HAP-1 (cell line): Measurements from ENCODE around the gene ATP6V1G1.
"Not testable (repeated sequence)": the region's sequence is repeated elsewhere in the genome, so short reads cannot be mapped to it uniquely, and the experiment has no call there.

Source experiments
- DNase-seq, 2 experiments: peaks; one replicate each; pipeline ENCODE4 v3.0.0-alpha.2; 2016 to 2020; ENCODE audit warnings: low spot score in 2 of 2
- H3K27me3 ChIP-seq: fragments of 250-450 bp; sonication (Bioruptor Pico); 2 replicates; pipeline ENCODE4 v1.5.1; 2020; ENCODE audit warnings: low read depth, mild to moderate bottlenecking, moderate library complexity
- H3K36me3 ChIP-seq: fragments of 250-450 bp; sonication (Bioruptor Pico); replicated peaks from 2 replicates; pipeline ENCODE4 v1.5.1; 2020; ENCODE audit warnings: mild to moderate bottlenecking
- H3K4me1 ChIP-seq: fragments of 250-450 bp; sonication (Bioruptor Pico); 2 replicates; pipeline ENCODE4 v1.5.1; 2020; ENCODE audit warnings: mild to moderate bottlenecking
- H3K4me3 ChIP-seq: fragments of 250-450 bp; sonication (Bioruptor Pico); 2 replicates; pipeline ENCODE4 v1.5.1; 2020; ENCODE audit warnings: mild to moderate bottlenecking, moderate library complexity
- H3K9me3 ChIP-seq: fragments of 250-450 bp; sonication (Bioruptor Pico); 2 replicates; pipeline ENCODE4 v1.5.1; 2020; ENCODE audit warnings: mild to moderate bottlenecking, moderate library complexity
- in situ Hi-C: fragments of 300-500 bp; cut with MboI; formaldehyde crosslinking; loops from 3 replicates; pipeline ENCODE4 v1.14.3; 2020; ENCODE audit warnings: low sequenced_read_pairs, inconsistent platforms, mixed read lengths

The ATP6V1G1 gene

DNA sequence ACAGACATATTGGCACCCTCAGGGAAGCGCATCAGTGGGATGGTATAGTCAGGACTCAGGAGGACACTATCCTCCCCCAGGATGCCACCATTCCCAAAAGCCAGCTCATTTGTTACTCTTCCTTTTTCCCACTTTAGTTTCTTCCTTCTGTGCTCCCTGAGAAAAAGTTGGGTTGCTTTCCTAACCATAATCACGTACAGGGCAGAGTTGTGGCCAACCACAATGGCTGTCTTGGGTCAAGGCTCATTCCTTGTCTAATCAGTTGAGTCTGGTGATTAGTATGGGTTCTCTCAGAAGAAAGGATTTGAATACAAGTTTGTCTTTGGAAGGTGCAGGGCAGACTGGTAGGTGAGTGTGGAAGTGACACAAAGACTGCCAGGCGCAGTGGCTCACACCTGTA is 26.6 kb upstream of the ATP6V1G1 start:
- no peaks in the 10 kb centered on the region for H3K36me3 ChIP-seq
- peaks cover 18% of the 10 kb centered on the region for H3K27me3 ChIP-seq
- no peak for DNase-seq
- H3K4me3 ChIP-seq = no peak overlapping the region
- H3K4me1 ChIP-seq = no peaks in the 10 kb centered on the region
- H3K9me3 ChIP-seq = no peaks in the 10 kb centered on the region
- in situ Hi-C loops = no loop called here

DNA sequence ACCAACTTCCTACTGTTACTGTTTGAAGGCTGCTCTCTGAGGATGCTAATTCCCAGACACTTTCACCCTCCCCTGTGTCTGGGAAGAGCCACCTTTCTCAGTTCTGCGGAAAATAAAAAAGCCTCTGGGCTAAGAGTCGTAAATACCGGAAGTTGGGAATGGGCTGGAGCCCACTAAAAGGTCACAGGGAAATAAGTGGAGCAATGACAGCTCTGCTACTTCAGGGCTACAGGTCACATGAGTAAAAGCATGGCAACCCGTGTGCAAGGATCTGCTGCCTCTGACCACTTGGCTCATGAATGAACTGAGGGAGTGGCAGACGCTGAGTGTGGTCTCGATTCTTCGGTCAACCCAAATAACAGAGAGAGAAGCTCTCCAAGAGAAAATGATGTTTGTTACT is 25.8 kb upstream of the ATP6V1G1 start:
- in situ Hi-C loops = no loop called here
- Histone ChIP-seq H3K4me3 (no peak overlapping the region), H3K4me1 (no peaks in the 10 kb centered on the region), H3K27me3 (peaks cover 18% of the 10 kb centered on the region), H3K9me3 (no peaks in the 10 kb centered on the region), H3K36me3 (no peaks in the 10 kb centered on the region)
- no peak for DNase-seq

- Histone ChIP-seq H3K36me3 (no peaks in the 10 kb centered on the region), H3K9me3 (no peaks in the 10 kb centered on the region), H3K4me1 (no peaks in the 10 kb centered on the region), H3K27me3 (peaks cover 18% of the 10 kb centered on the region), H3K4me3 (no peak overlapping the region)
- in situ Hi-C loops = no loop called here
- DNase-seq = no peak
These were observed 22.4 kb upstream of the ATP6V1G1 start for GRCh38 chr9:114565204-114565603.

DNA sequence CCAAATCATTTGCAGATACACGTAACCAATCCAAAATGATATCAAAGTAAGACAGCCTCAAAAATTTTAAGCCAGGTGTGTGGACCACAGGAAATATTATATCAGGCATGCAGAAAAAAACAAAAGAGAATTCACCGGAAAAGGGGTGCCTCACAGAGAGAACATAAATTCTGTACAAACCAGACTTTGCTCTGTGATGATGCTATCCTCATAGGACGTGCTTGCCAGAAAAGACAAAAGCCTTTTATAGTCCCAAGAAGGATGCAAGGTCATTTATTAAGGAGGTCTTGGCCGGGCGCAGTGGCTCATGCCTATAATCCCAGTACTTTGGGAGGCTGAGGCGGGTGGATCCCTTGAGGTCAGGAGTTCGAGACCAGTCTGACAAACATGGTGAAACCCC is 16.8 kb upstream of the ATP6V1G1 start:
- Histone ChIP-seq H3K9me3 (no peaks in the 10 kb centered on the region), H3K4me3 (no peak overlapping the region), H3K27me3 (no peaks in the 10 kb centered on the region; the same call in 1 of the 2 replicates), H3K36me3 (no peaks in the 10 kb centered on the region), H3K4me1 (no peaks in the 10 kb centered on the region)
- in situ Hi-C loops = no loop called here
- DNase-seq = no peak

DNA sequence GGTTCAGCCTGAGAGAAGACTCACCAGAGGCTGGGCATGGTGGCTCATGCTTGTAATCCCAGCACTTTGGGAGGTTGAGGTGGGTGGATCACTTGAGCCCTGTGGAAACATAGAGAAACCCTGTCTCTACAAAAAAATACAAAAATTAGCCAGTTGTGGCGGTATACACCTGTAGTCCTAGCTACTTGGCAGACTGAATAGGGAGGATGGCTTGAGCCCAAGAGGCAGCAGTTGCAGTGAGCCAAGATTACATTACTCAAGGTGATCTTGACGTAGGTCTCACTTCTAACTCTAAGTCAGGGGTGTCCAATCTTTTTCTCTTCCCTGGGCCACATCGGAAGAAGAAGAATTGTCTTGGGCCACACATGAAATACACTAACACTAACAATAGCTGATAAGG is 16.2 kb upstream of the ATP6V1G1 start:
- in situ Hi-C loops = no loop called here
- no peaks in the 10 kb centered on the region for H3K9me3 ChIP-seq

GRCh38 chr9:114572199-114572598 is 15.4 kb upstream of the ATP6V1G1 start:
- Histone ChIP-seq H3K36me3 (no peaks in the 10 kb centered on the region), H3K27me3 (no peaks in the 10 kb centered on the region; the same call in 1 of the 2 replicates), H3K4me1 (no peaks in the 10 kb centered on the region), H3K4me3 (no peak overlapping the region), H3K9me3 (no peaks in the 10 kb centered on the region)
- in situ Hi-C loops = no loop called here
- DNase-seq = no peak

More for the DNA sequence above, 16.2 kb upstream of the ATP6V1G1 start:
- no peak for DNase-seq
- no peak overlapping the region for H3K4me3 ChIP-seq
- no peaks in the 10 kb centered on the region for H3K36me3 ChIP-seq
- H3K27me3 ChIP-seq = no peaks in the 10 kb centered on the region; the same call in 1 of the 2 replicates
- H3K4me1 ChIP-seq = no peaks in the 10 kb centered on the region

DNA sequence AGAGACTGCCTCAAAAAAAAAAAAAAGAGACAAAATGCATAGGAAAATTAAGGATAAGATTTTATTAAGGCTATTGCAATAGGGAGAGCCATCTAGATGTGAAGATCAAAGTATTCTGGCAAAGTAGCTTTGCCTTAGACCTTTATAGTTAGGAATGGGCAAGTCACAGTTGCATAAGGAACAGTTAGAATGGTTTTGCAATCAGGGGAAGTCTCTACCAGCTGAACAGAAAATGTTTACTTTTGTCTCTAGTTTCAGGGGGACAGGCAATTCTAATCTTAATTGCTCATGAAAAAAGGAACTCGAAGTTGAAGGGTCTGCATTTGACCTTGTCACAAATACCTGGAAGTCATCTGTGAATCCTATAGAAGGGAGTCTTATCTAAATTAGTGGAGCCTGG is 13.1 kb upstream of the ATP6V1G1 start:
- no peak overlapping the region for H3K4me3 ChIP-seq
- no peaks in the 10 kb centered on the region for H3K27me3 ChIP-seq
- H3K4me1 ChIP-seq = peaks cover 2% of the 10 kb centered on the region; the same call in 1 of the 2 replicates
- in situ Hi-C loops = no loop called here
- H3K9me3 ChIP-seq = no peaks in the 10 kb centered on the region
- no peaks in the 10 kb centered on the region for H3K36me3 ChIP-seq
- DNase-seq = no peak

DNA sequence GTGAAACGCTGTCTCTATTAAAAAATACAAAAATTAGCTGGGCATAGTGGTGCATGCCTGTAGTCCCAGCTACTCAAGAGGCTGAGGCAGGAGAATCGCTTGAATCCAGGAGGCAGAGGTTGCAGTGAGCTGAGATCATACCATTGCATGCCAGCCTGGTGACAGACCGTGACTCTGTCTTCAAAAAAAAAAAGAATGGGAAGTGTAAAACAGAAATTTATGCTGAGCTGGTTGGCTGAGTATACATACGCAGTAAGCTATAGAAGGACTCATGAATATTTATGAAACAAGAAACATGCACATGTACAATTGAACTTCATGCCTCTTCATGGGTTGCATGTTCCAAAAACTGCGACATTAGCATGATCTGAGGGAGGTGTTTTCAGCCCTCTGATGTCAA is 10.8 kb upstream of the ATP6V1G1 start:
- in situ Hi-C loops, DNase-seq: not testable (repeated sequence)

DNA sequence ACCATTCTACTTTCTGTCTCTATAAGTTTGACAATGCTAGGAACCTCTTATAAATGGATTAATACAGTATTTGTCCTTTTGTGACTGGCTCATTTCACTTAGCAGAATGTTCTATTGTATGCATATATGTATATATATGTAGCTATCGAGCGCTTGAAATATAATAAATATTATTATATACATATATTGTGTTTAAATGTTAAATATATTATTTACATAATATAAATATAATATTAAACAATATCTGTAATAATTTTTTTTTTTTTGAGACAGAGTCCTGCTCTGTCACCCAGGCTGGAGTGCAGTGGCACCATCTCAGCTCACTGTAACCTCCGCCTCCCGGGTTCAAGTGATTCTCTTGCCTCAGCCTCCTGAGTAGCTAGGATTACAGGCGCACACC is 9.4 kb upstream of the ATP6V1G1 start:
- DNase-seq, H3K36me3 ChIP-seq, in situ Hi-C loops, H3K27me3 ChIP-seq, H3K9me3 ChIP-seq, H3K4me1 ChIP-seq, H3K4me3 ChIP-seq: not testable (repeated sequence)

More for the DNA sequence above, 10.8 kb upstream of the ATP6V1G1 start:
- not testable (repeated sequence) for H3K4me3 ChIP-seq, H3K27me3 ChIP-seq, H3K4me1 ChIP-seq, H3K9me3 ChIP-seq, H3K36me3 ChIP-seq

DNA sequence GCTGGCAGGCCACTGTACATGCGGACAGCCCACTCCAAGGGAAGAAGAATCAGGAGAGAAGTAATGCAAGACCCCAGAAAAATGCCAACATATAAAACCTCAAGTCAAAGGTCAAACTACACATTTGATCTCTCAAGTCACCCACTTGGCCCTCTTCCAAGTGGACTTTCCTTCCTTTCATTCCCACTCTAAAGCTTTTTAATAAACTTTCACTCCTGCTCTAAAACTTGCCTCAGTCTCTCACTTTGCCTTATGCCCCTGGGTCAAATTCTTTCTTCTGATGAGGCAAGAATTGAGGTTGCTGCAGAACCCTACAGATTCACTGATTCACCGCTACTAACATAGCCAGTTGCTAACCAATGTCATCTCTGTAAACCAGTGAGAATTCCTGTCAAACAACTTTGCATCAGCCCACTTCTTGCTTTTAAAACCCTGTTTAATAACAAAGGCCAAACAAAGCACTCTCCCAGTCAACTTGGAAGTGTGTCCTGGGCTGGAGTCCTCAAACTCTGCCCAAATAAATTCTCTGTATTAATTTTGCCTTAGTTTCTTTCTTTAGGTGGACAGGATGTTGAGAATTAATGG is 6.9 kb upstream of the ATP6V1G1 start:
- DNase-seq = no peak
- Histone ChIP-seq H3K36me3 (no peaks in the 10 kb centered on the region), H3K9me3 (0 out of 2 replicates have a peak, but pooled peaks cover 2% of the 10 kb centered on the region), H3K27me3 (no peaks in the 10 kb centered on the region), H3K4me1 (peaks cover 11% of the 10 kb centered on the region), H3K4me3 (no peak overlapping the region)
- in situ Hi-C loops = no loop called here

- Histone ChIP-seq H3K9me3 (0 out of 2 replicates have a peak, but pooled peaks cover 2% of the 10 kb centered on the region), H3K27me3 (no peaks in the 10 kb centered on the region), H3K4me1 (peaks cover 13% of the 10 kb centered on the region), H3K36me3 (no peaks in the 10 kb centered on the region; the same call in 1 of the 2 replicates), H3K4me3 (no peak overlapping the region)
- in situ Hi-C loops = no loop called here
- peak; percentile 70 to 96 for DNase-seq
These were observed 4.0 kb upstream of the ATP6V1G1 start for GRCh38 chr9:114583371-114584155.

DNA sequence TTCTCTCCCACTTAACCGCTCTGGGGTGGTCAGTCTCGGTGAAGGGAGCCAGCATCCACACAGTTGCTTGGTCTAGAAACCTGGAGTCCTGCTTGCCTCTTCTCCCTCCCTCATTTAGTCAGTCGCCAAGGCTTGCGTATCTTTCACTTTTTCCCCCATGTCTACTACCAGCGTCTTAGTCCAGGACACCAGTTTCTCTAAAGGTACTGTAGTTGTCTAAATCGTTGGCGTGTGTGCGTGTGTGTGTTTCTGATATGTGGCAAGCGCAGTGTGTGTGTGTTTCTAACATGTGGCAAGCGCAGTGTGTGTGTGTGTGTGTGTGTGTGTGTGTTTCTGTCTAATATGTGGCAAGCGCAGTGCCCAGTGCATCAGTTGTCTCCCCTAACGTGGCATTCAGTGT is 641 bp downstream of the ATP6V1G1 start:
- Histone ChIP-seq H3K9me3 (0 out of 2 replicates have a peak, but pooled peaks cover 2% of the 10 kb centered on the region), H3K36me3 (peaks cover 11% of the 10 kb centered on the region), H3K4me1 (peaks cover 16% of the 10 kb centered on the region), H3K4me3 (peak overlapping the region; percentile 83), H3K27me3 (no peaks in the 10 kb centered on the region)
- DNase-seq = no peak
- in situ Hi-C loops = no loop called here

- Histone ChIP-seq H3K27me3 (no peaks in the 10 kb centered on the region), H3K4me1 (peaks cover 11% of the 10 kb centered on the region), H3K36me3 (peaks cover 18% of the 10 kb centered on the region), H3K4me3 (peak overlapping the region; percentile 83), H3K9me3 (no peaks in the 10 kb centered on the region)
- in situ Hi-C loops = no loop called here
- DNase-seq = no peak
These were observed 1.3 kb downstream of the ATP6V1G1 start for GRCh38 chr9:114588651-114589526.

GRCh38 chr9:114590328-114590727 is 2.8 kb downstream of the ATP6V1G1 start:
- no peaks in the 10 kb centered on the region for H3K9me3 ChIP-seq
- no peak overlapping the region for H3K4me3 ChIP-seq
- peaks cover 23% of the 10 kb centered on the region for H3K36me3 ChIP-seq
- H3K27me3 ChIP-seq = no peaks in the 10 kb centered on the region
- no peak for DNase-seq
- H3K4me1 ChIP-seq = peaks cover 11% of the 10 kb centered on the region
- in situ Hi-C loops = no loop called here
